PFSK-1 (cell line): ENCODE results near the gene PTPRN2.

Experiments
- POLR2AphosphoS5 ChIP-seq: IDR thresholded peaks from 2 replicates; pipeline ENCODE4 v1.6.1; 2012; ENCODE audit warnings: low read depth, mild to moderate bottlenecking, control low read depth, low read length, moderate library complexity
- REST ChIP-seq, 2 experiments: IDR thresholded peaks; 2 replicates each; pipeline versions ENCODE4 v1.6.1 to v1.8.0; 2011 to 2012; ENCODE audit warnings: low read depth in 2 of 2, low read length in 2 of 2, control low read depth in 1 of 2, inconsistent platforms in 1 of 2, mild to moderate bottlenecking in 1 of 2, moderate library complexity in 1 of 2; ENCODE audit not compliant: insufficient read depth in 1 of 2
- SIN3A ChIP-seq: IDR thresholded peaks from 2 replicates; pipeline ENCODE4 v1.6.1; 2012; ENCODE audit warnings: mild to moderate bottlenecking, low read length, moderate library complexity, borderline replicate concordance; ENCODE audit not compliant: insufficient read depth

- TF ChIP-seq REST (IDR thresholded peaks at IDR 0.05; ENCODE audit: insufficient read depth in 1 of 2, low read depth in 2 of 2, low read length in 2 of 2) (no peak), POLR2AphosphoS5 (no peak), SIN3A (no peak)
These were observed 23.5 kb downstream of the PTPRN2 start for GRCh38 chr7:158563911-158564662.
